Sigmoid colon (tissue), 7 donors: ENCODE results near the gene GCSH. TPM values are rescaled to one million over a fixed set of nuclear protein-coding genes. Genes with fewer than 3 reads are reported as not detected.

ENCODE experiments used
- DNase-seq: peaks from one replicate; pipeline ENCODE4 v3.0.0-alpha.2; 2019
- H3K27ac ChIP-seq, 4 donors: fragments of 200-600 bp; sonication (generic); one replicate each; pipeline ENCODE4 v1.5.1; 2016 to 2019; ENCODE audit warnings: mild to moderate bottlenecking in 1 of 4
- H3K27me3 ChIP-seq, 3 donors: fragments of 200-600 bp; sonication (generic); one replicate each; pipeline ENCODE4 v1.5.1; 2019; ENCODE audit warnings: mild to moderate bottlenecking in 1 of 3
- H3K36me3 ChIP-seq, 4 donors: fragments of 200-600 bp; sonication (generic); one replicate each; pipeline ENCODE4 v1.5.1; 2016 to 2019
- H3K4me1 ChIP-seq, 4 donors: fragments of 200-600 bp; sonication (generic); one replicate each; pipeline ENCODE4 v1.5.1; 2017 to 2019
- H3K4me3 ChIP-seq, 4 donors: fragments of 200-600 bp; sonication (generic); one replicate each; pipeline ENCODE4 v1.5.1; 2017 to 2019; ENCODE audit warnings: mild to moderate bottlenecking in 2 of 4, moderate library complexity in 1 of 4
- H3K9me3 ChIP-seq, 4 donors: fragments of 200-600 bp in 3 of 4; sonication (generic) in 3 of 4; one replicate each; pipeline versions ENCODE4 v1.5.1 to v1.6.1; 2013 to 2019
- CTCF ChIP-seq, 4 experiments: fragments of 450-650 bp in 3 of 4; fragments of 200-600 bp in 1 of 4; IDR thresholded peaks; one replicate each; pipeline ENCODE4 v1.5.1; 2016 to 2019; ENCODE audit warnings: antibody characterized with exemption in 4 of 4, mild to moderate bottlenecking in 3 of 4, moderate library complexity in 2 of 4
- EP300 ChIP-seq, 4 donors: sonication (generic); formaldehyde crosslinking; IDR thresholded peaks; one replicate each; pipeline ENCODE4 v1.6.1; 2017; ENCODE audit warnings: antibody characterized with exemption in 4 of 4
- POLR2A ChIP-seq, 2 donors: fragments of 450-650 bp; IDR thresholded peaks; one replicate each; pipeline ENCODE4 v1.6.1; 2016; ENCODE audit warnings: antibody characterized with exemption in 2 of 2, mild to moderate bottlenecking in 2 of 2, moderate library complexity in 2 of 2
- POLR2AphosphoS5 ChIP-seq, 4 donors: sonication (generic); formaldehyde crosslinking; IDR thresholded peaks; one replicate each; pipeline ENCODE4 v1.6.1; 2017; ENCODE audit warnings: antibody characterized with exemption in 4 of 4
- WGBS, 2 donors: extraction: QIAGEN DNeasy Blood & Tissue Kit; methylation state at CpG; one replicate each; pipeline ENCODE4 v1.1.7; 2013; 5-methylcytosine and 5-hydroxymethylcytosine counted together
- intact Hi-C: fragments of 100-400 bp; cut with DNase I; formaldehyde crosslinking; loops from one replicate; pipeline ENCODE4 v1.15.1; 2023
- polyA plus RNA-seq, 3 donors: library from polyadenylated mRNA; stranded (reverse); fragments of 200-250 nt; gene quantifications; one replicate each; pipeline ENCODE4 v1.2.3, GENCODE V29; 2013
- small RNA-seq, 3 donors: library from RNA; depleted of rRNA; stranded (forward); fragments of <200 nt; gene quantifications; one replicate each; pipeline ENCODE3, GENCODE V24; 2016
- total RNA-seq, 4 donors: library from RNA; depleted of rRNA; stranded (reverse); fragments of >200 nt; gene quantifications; one replicate each; pipeline ENCODE4 v1.1.0, GENCODE V29; 2016
- donor health status: healthy with polysubstance abuse.
- donor health status: Bipolar disorder and iron deficiency.
- donor health status: healthy.

GCSH gene
- total and polyA plus RNA-seq, 7 donors, result 16.8 to 27.8 (median 19.0) TPM

- intact Hi-C loops, result loop anchor here (2.0 to 10.0 kb wide), 4 partner anchors 40 to 700 kb away; partner anchors contain the start of genes C16orf46 and GCSH
- H3K27ac ChIP-seq, result peak overlapping the region; percentile 60 to 86 (median 78)
- DNase-seq, result no peak
These were observed 59.3 kb downstream of the GCSH start for GRCh38 chr16:81036751-81037350.

GRCh38 chr16:81035975-81036750 lies 60.0 kb downstream of the GCSH start:
- Histone ChIP-seq H3K27me3 (no peaks in the 10 kb centered on the region), H3K4me3 (peak overlapping the region; percentile 61 to 84 (median 71)), H3K36me3 (peaks cover 0 to under 1% (median 0%) of the 10 kb centered on the region in 4 donors), H3K4me1 (peaks cover 0 to 32% (median 23%) of the 10 kb centered on the region in 4 donors), H3K27ac (peak overlapping the region; percentile 60 to 86 (median 78)), H3K9me3 (no peaks in the 10 kb centered on the region)
- intact Hi-C loops, result loop anchor here (2.0 to 10.0 kb wide), 5 partner anchors 29 to 701 kb away; partner anchors contain the start of genes C16orf46, CENPN, CMC2 and GCSH
- TF ChIP-seq POLR2AphosphoS5 (IDR thresholded peaks at IDR 0.05), result no peak
- no peak for TF ChIP-seq POLR2A (IDR thresholded peaks at IDR 0.05)
- TF ChIP-seq EP300 (IDR thresholded peaks at IDR 0.05), result no peak
- no peak for TF ChIP-seq CTCF (IDR thresholded peaks at IDR 0.05)
- 0 to 1% methylated on average over 80 of the region's 80 CpGs for WGBS, 2 donors
- peak; percentile 72 for DNase-seq

More at GRCh38 chr16:81036751-81037350, 59.3 kb downstream of the GCSH start:
- Histone ChIP-seq H3K36me3 (peaks cover 0 to 8% (median 4%) of the 10 kb centered on the region in 4 donors), H3K4me1 (peaks cover 0 to 32% (median 23%) of the 10 kb centered on the region in 4 donors), H3K27me3 (no peaks in the 10 kb centered on the region), H3K9me3 (no peaks in the 10 kb centered on the region), H3K4me3 (peak overlapping the region; percentile 61 to 84 (median 71))
- 21 to 34% methylated on average over 10 of the region's 10 CpGs for WGBS, 2 donors
- no peak for TF ChIP-seq CTCF (IDR thresholded peaks at IDR 0.05)
- no peak for TF ChIP-seq POLR2AphosphoS5 (IDR thresholded peaks at IDR 0.05)
- no peak for TF ChIP-seq POLR2A (IDR thresholded peaks at IDR 0.05)
- no peak for TF ChIP-seq EP300 (IDR thresholded peaks at IDR 0.05)

- peak within 1 kb of the TSS; percentile 61 to 84 (median 71) for H3K4me3 ChIP-seq
- TF ChIP-seq POLR2A (IDR thresholded peaks at IDR 0.05) (no peak), EP300 (IDR thresholded peaks at IDR 0.05) (no peak), CTCF (IDR thresholded peaks at IDR 0.05) (peak; percentile 82 to 98 (median 90)), POLR2AphosphoS5 (IDR thresholded peaks at IDR 0.05) (peak in 2 of 4 donors; percentile 63 to 67)
- peaks cover 0 to 32% (median 23%) of the 10 kb centered on the region in 4 donors for H3K4me1 ChIP-seq
- H3K27ac ChIP-seq, result peak within 1 kb of the TSS; percentile 60 to 86 (median 78)
- H3K36me3 ChIP-seq, result no peaks in the 10 kb centered on the region
- no peaks in the 10 kb centered on the region for H3K9me3 ChIP-seq
- peak; percentile 89 for DNase-seq
- no peaks in the 10 kb centered on the region for H3K27me3 ChIP-seq
- intact Hi-C loops, result loop anchor here (2.0 to 10.0 kb wide), 4 partner anchors 29 to 702 kb away; partner anchors contain the start of genes CENPN, CMC2 and GCSH
- WGBS, 2 donors, result 3 to 5% methylated on average over 54 of the region's 54 CpGs
These were observed 60.7 kb downstream of the GCSH start, which contains the start of gene ATMIN for GRCh38 chr16:81035398-81035974. Gene ATMIN (plus strand): TSS chr16:81035842. CDS start chr16:81035871, 29 bp downstream.

Small RNA genes within 50 kb of the gene (small RNA-seq; reads per million reads assigned to genes)
- gene AC092718.3, result 0 reads per million in 3 donors
- gene RNU6-1191P, result 0 reads per million in 3 donors

Other genes with a start within 250 kb of the GCSH start
- gene CMC2, start 89.5 kb downstream of the GCSH start, total RNA-seq, result 10 to 100 TPM; 35.2 to 54.6 (median 45.7) TPM
- gene CMC2, start 89.5 kb downstream of the GCSH start, polyA plus RNA-seq, result 100 to 1,000 TPM; 107 to 136 (median 124) TPM
- gene CENPN, start 89.2 kb downstream of the GCSH start, total RNA-seq, result 1 to 10 TPM; 3.8 to 5.3 (median 4.2) TPM
- gene CENPN, start 89.2 kb downstream of the GCSH start, polyA plus RNA-seq, result 10 to 100 TPM in 2 of 3 donors, 1 to 10 TPM in 1; 5.4 to 12.1 (median 10.4) TPM
- 10 to 100 TPM; 26.3 to 31.9 (median 28.4) TPM for gene ATMIN, start 60.6 kb downstream of the GCSH start, total RNA-seq
- 10 to 100 TPM; 14.1 to 18.6 (median 16.0) TPM for gene ATMIN, start 60.6 kb downstream of the GCSH start, polyA plus RNA-seq
- gene C16orf46, start 19.2 kb downstream of the GCSH start, total RNA-seq, result 1 to 10 TPM in 1 of 4 donors, under 1 TPM in 1, not detected in 2; 0.27 to 1.1 TPM
- gene C16orf46, start 19.2 kb downstream of the GCSH start, polyA plus RNA-seq, result 1 to 10 TPM in 1 of 3 donors, not detected in 2; 1.1 TPM
- gene BCO1, start 142.3 kb upstream of the GCSH start, total RNA-seq, result 1 to 10 TPM in 2 of 4 donors, under 1 TPM in 1, not detected in 1; 0.83 to 3.1 (median 2.1) TPM
- 1 to 10 TPM; 2.8 to 6.2 (median 4.2) TPM for gene BCO1, start 142.3 kb upstream of the GCSH start, polyA plus RNA-seq
- gene GAN, start 218.6 kb upstream of the GCSH start, total RNA-seq, result 10 to 100 TPM in 3 of 4 donors, 1 to 10 TPM in 1; 9.1 to 14.7 (median 13.4) TPM
- gene GAN, start 218.6 kb upstream of the GCSH start, polyA plus RNA-seq, result 1 to 10 TPM; 1.2 to 2.8 (median 2.5) TPM